Measurements from ENCODE around the gene CCNG2.

Gene CCNG2

DNA sequence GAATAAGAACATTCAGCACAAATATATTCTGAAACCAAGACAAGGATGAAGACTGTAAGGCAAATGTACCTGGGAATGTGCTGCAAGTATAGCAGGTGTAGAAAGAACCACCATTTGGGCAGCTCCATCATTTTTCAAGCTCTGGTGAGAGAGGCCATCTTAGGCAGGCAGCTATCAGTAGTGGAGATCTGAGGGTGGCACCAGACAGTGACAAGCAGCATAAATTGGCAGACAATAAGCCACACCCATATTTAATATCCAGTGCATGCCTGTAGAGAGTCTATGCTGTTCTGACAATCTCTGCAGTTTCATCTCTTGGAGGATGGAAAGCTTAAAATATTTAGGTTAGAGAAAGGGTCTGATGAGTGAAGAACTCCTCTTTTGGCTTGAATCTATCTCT lies 22.5 kb downstream of the CCNG2 start:
- no peak for FAIRE-seq

DNA sequence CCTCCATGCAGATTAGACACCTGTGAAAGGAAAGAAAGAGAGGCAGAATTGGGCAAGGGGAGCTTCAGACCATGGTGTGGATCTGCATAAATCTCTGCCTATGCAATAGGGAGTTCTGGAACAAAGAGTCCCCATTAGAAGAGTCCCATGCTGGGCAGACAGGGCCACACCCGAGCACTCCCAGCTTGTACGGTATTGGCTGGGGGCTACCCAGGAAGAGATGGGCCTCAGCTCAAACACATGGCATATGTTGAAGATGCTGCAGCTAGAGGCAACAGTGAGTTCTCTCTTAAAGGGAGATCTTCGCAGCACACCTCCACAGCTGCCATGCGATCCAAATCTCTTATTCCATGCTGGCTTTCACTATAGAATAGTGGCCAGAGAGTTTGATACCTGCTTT lies 24.7 kb downstream of the CCNG2 start:
- no peak for FAIRE-seq

DNA sequence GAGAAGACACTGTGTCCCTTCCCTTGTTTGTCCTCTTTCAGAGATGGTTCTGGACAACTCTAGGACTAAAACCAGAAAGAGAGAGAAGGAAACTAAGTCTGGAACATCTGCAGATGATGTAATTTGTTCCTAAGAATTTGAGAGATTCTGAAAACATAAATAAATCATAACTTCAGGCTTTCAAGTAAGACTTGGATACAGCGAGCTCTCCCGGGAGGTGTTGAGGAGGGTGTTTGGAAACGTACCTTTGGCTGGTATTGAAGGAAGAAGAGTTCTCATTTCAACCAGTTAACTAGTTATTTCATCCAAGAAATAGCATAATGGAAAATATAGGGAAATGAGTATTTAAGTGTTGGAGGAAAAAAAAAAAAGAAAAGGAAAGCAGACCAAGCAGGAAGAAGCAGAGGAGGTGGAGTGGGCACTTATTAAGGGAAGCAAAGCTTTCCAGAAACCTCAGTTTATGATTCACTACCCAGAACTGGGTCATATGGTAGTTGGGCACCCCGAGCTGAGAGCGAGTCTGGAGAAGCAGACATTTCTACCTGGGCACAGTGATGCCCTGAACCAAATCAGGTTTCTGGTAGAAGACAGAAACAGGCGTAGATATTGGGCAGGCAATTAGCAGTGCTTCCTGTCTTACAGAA lies 26.9 kb downstream of the CCNG2 start:
- FAIRE-seq: no peak

DNA sequence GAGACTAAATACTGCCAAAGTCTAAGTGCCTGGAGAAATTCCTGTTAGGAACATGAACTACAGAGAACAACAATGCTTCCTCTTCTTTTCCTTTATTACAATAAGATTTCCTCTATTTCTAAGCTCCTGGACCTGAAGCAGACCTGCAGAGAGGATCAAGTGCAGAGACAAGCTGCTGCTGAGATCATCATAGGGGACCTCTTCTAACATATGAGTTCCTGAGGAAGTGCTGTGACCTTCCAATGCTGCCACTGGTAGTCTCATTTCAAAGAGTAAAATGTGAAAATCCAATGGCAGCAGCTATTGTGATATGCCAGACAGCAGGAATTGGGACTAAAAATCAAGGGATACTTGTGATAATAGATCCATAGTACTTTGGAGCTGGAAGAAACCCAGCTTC lies 28.0 kb downstream of the CCNG2 start:
- no peak for FAIRE-seq

DNA sequence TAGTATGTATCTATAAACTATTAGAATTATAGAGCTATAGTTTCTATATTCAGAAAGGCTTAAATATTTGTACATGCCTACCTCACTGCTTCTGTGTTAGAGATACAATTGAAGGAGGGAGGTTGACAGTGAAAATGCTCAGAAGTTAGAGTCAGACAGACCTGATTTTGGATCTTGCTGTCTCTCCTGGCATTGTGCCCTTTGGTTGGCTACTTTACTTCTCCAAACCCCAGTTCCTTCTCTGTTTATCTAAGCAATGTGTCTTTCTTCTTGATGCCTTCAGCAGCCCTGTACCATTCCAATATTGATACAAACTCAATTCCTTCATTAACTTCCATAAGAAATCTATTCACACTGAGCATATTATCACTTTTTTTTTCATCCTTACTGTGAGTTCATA lies 28.7 kb downstream of the CCNG2 start:
- no peak for FAIRE-seq

DNA sequence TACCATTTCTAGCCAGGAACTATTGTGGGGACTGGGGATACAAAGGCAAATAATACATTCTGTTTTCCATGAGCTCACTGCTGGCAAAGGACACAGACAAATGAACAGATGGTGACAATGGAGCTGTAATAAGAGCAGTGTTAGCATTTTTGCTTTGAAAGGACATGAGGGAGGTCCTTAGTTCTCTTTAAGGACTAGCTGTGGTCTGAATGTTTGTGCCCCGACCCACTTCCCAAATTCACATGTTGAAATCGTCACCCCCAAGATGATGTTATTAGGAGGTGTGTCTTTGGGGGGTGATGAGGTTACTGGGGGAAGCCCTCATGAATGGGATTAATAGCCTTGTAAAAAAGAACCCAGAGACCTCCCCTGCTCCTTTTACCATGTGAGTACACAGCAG lies 30.3 kb downstream of the CCNG2 start:
- no peak for FAIRE-seq

DNA sequence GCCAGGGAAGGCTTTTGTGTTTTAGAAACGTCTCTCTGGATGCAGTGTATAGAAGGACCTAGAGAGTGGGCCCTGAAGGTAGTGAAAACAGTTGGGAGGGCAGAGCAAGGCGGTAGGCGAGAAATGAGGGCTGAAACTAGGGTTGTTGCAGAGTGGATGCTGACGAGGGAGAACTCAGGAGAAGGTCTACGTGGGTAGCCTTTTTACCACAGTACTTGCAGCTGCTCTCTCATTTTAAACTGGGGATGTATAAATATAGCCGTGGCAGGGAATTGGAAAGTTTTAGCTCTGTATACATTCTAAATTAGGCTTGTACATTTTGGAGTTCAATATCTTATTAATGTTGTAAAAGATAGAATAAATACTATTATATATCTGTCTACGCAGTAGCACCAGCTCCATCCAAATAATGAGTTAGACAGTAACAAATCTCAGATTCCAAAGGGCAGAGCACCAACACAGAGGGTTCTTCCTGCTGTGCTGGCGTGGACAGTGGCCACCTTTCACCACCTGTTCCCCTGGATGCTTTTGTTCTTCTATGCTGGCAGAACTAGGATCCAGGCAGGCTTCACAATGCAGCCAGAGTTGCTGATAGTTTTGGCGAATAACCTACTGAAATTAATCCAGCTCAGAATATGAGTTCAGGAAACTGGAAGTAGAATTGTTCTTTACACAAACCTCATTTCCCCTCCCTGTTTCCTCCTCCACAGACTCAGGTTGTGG lies 31.7 kb downstream of the CCNG2 start:
- no peak for FAIRE-seq

DNA sequence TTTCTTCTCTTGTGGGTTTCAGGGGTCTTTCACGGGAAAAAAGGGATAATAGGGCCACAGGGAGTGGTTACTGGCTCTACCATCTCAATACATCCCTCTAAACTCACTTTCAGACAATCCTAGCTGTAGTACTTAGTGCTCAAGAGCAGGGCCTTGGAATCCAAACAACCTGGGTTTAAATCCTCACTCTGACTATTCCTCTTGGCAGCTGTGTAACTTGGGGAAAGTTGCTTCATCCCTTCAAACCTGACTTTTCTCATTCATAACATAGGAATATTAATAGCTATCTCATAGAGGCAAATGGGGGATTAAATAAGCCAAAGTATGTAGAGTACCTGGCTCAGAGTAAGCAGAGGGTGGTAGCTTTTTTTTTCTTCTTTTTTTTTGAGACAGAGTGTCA lies 32.4 kb downstream of the CCNG2 start:
- no peak for FAIRE-seq

DNA sequence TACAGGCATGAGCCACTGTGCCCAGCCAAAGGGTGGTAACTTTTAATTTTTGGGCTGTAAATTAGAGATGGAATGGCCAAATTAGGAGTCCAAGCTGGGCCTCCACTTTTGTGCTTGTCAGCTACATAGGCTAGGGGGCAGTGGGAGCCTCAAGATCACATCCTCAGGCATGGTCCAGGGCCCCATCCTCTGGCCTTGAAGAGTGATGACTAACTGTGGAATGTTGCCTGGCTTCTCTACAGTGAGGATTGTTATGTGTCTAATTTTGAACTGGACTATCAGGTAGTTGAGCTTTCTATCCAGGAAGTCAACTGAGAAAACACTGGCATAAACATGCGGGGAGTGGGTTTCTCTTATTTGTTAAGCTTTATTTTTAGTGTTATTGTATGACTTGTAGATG lies 33.0 kb downstream of the CCNG2 start:
- FAIRE-seq: no peak

DNA sequence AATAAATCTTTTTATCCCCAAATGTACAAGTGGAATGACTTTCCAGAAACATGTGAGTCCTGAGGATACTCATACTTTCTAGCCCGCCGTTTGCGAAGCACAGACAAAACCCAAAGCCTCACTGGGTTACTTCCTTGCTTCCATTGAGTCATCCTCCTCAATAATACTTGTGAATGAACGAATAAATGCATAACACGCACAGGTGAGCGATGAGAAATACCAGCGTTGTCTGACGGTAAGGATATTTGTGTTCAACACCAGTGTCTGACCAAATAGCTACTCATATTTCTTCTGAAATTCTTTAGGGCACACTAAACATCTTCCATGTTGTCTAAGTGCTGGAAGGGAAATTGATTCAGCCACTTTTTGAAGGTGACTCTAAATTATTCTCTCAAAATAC lies 36.0 kb downstream of the CCNG2 start:
- no peak for FAIRE-seq

DNA sequence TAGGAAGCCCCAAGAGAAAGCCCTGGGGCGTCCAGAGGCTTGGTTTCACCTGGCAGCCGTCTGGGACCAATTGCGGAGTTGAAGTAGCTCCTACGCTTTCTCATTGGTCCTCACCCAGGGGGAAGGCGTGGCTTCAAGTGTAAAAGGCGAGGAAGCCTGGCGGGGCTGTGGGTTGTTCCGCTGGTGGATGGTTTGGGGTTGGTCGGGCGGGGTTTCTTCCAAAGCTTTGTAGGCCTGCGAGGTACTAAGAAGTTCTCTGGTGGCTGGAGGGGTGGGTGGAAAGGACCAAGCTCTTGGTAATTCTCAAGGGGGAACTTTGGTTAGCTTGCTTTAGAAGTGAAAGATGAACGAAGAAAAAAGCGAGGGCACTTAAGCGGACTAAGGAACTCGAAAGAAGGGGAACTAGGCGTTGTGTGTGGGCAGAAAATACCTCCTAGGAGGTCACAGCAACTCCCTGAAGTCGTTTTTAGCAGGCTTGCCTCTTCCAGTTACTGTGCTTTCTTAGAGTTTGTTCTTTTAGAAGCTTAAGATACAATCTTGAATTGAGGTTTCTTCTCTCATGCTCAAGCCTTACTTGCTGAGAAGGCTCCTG lies 36.6 kb downstream of the CCNG2 start:
- FAIRE-seq: no peak

DNA sequence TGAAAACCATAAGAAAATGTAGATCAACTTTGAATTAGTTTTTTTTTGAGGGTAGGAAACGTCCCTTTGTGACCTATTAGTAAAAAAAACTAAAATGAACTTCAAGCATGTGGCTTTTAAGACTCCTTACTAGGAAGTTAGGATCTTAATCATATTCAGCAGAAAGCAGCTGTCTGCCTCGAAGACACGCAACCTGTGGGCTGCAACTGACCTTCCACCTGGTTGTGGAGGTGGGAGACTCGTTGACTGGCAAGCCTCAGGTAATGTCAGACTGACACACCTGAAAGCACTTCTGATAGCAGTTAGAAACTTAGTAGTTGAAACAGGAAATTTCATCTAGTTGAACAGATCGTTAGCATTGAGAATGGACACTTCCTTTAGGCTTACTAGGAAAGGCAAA lies 37.4 kb downstream of the CCNG2 start:
- no peak for FAIRE-seq

DNA sequence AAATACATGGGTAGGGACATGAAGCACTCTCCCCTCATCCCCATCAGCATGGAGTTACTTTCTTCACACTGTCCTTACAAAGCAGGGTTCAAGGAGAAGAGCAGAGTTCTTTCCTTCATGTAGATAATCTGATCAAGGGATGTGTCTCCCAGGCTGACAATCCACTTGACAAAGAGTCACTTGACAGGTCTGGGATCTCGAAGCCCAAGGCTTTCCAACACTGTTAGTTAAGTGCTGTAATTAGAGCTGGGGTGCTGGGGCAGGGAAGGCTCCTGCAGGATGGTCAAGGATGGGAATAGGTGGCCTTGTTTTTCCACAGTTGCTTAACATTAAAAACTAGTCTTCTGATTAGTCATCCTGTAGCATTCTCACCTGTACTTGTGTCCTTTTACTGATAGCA lies 38.0 kb downstream of the CCNG2 start:
- FAIRE-seq: no peak

DNA sequence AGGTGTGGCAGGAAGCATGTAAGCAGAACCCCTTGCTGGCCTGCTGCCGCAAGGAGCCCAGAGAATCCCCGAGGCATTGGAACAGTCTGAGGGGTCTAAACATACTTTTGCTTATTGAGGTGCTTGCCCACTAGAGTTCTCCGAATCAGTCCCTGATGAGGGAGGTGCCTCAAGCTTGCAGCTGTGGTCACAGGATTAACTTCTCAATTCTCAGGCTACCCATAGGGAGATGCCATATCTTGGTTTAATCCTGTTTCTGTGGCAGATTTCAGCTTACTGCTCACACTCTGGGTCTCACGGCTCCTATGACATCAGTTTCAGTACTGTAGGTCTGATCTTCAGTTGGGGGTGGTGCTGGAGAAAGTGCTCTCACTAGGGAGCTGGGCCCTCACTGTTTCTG lies 39.9 kb downstream of the CCNG2 start:
- no peak for FAIRE-seq

DNA sequence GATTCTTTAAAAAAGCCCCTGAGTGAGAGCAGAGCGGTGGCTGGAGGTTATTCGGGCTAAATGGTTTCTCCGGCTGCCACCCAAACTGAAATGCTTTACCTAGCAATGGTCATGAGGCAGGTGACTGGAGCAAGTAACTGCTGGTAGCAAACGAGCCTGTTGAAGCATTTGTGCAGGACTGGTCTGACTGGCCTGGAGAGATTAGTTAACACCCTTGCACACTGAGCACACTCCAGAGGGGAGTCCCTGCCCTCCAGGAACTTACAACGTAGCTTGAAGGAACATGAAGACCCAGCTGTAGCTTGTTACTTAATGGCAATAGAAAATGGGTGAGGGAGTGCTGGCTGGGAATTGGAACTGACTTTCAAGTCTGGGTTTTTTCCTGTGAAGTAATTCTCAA lies 40.4 kb downstream of the CCNG2 start:
- no peak for FAIRE-seq

DNA sequence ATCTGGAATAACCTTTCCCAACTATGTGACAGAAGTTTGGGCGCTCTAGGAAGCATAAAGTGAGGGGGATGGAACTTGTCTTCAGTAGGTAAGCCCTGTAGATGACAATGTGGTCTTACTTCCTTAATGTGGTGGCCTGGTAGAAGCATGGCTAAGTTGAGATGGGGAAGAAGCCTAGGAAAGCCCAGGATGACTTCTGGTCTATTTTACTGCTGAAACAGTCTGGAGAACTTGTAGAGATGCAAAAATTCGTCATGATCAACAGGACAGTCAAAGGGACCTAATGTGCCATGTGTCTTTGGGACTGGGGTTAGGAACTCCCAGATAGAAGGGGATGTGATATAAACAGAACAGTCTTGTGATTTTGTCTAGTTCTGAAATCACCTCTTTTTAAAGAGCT lies 40.8 kb downstream of the CCNG2 start:
- no peak for FAIRE-seq

DNA sequence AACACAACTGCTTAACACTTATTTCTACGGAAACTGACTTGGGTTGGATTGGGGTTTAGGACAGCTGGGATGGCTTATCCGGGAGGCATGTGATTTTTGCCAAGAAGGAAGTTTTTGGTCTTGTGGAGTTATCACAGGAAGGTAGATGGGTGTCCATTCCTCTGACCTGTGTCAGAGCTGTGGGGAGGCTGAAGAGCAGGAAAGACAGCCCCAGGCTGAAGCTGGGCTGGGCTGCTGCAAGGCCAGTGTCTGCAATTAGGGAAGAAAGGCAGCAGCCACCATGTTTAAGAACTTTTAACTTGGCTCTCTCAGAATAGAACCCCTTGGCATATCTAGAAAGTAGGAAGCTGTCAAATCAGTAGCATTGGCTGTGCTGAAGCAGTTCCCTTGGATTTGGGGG lies 42.3 kb downstream of the CCNG2 start:
- no peak for FAIRE-seq

DNA sequence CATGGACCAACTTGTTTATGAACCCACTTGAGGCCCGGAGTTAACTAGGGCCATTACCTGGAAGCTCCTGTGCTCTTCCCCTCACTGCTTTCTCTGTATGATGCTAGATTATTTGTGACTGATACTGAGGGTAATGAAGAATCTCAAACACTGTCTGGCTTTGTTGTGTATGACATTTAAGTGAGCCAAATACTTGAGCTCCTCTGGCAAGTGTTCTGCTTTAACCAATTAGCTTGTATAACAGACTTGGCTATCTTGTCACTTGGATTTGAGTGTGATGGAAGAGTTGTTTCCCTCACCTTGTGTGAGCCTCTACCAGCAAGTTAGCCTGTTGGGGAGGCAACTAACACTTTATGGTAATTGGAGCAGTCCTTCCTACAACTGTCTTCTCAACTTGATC lies 42.7 kb downstream of the CCNG2 start:
- FAIRE-seq: no peak

DNA sequence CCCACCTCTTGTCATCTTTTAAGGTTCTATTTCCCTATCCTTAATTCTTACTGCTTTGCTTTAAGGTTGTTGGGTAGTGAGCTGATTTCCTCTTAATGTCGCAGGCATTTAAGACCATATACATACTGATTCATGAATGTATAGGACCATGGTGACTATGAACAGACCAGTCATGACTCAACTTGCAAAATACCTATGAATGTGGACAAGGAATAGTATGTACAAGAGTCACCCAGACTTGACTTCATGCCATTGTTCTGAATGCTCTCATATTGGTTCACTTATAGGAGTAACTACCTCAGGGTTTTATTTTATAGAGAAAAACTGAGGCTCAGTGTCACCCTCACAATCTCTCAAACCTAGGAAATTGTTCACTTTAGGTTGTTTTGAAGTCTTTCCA lies 44.3 kb downstream of the CCNG2 start:
- FAIRE-seq: no peak

DNA sequence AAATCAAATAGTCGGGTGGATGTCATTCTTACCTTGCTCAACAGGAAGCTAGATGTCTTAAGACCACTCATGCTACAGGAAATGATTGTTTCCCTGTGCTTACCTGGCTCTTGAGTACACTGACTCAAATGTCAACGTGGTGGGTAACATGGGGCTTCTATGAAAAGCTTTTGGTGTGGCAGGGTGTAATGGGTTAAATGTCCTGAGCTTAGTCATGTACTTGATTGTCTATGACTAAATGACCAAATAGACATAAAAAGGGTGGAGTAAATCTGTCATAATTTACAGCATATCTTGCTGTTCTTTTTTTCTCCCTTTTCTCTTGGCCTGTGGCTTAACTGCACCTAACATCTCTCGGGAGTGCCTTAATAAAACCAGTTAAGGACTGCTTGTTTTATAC lies 44.9 kb downstream of the CCNG2 start:
- FAIRE-seq: no peak

DNA sequence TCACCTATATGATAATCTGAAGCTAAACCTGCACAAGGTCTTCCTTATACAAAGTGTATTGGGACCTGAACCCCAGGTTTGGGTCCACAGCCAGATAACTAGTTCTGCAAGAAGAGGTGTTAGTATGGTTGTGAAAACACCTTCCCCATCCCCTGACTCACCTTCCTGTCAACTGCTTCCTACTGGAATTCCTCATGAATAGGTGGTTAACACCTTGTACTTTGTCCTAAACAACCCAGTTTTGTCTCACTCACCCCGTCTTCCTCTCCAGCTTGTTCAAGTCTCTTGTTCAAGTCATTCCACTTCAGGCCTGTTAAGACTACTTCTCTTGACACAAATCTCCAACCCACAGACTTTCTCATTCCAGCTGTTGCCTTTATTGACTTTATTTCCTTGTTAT lies 45.5 kb downstream of the CCNG2 start:
- no peak for FAIRE-seq

DNA sequence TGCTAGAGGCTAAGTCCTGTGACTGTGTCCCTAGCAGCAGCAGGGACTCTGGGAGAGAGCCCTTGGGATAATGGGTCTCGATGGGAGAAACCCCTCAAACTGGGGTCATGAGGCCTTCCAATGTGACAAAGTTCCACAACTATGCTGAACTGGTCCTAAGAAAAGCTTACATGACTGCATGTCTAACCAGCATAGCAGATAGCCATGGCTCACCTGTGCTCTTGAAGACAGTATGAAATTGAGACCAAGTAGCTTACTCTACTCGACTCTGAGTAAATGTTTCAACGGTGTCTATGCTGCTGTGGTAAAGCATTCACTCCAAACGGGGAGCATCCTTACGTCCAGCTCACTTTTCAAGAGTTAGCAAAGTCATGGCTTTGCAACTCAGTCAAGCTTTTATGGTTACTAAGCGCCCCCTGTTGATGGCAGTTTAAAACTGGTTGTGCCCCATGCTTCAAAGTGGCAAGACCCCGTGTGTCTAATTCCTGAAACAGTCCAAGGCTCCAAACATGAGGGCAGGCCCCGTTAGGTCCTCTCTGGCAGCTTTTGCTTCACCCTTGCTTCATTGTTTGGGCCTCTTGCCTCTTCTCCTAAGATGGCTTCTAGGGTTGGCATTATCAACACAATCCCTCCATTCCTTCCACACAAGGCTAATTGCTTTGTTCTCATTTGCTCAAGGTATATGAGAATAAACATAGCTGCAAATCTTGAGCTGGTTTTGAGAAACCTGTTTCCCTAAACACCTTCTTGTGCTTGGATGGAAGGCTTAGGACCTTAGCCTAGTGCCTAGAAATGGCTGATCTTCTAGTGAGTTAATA lies 46.6 kb downstream of the CCNG2 start:
- no peak for FAIRE-seq

DNA sequence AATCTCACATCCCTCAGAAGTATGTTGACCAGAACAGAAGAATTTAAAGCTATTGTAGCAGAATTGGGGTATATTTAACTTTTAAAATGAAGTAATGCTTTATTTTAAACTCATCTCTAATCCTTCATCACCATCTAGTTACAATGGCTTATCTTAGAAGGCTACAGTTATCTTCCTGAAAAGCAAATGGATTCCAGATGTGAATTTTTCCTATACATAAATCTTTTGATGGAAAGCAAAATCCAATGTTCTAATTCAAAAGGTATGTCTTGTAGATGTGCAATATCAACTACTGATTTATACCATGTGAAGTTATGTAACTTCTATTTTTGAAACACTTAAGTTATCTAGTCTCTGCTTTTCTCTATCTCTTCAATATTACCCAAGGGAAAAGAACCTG lies 47.6 kb downstream of the CCNG2 start:
- FAIRE-seq: no peak

DNA sequence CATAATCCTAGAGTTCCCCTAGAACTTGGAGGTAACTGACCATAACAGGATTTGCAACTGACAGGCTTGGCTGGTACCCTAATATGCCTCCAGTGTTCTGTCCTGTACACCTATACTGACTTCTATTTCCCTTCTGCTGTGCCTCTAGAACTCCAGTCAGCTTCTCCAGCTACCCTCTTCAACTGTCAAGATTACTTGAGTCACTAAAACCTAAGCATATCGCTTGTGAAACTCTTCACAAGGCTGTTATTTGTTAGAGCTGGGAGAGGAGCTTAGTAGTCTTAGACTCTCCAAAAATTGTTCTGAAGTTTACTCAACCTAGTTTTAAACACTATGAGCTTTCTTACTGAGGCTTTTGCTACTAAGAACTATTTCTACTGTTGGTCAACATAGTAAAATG lies 52.0 kb downstream of the CCNG2 start:
- FAIRE-seq: no peak

Measured in colon (tissue), 2 donors.